Measurements from ENCODE around the gene UPF3A.
"Not testable (repeated sequence)": the region's sequence is repeated elsewhere in the genome, so short reads cannot be mapped to it uniquely, and the experiment has no call there.

Gene UPF3A

DNA sequence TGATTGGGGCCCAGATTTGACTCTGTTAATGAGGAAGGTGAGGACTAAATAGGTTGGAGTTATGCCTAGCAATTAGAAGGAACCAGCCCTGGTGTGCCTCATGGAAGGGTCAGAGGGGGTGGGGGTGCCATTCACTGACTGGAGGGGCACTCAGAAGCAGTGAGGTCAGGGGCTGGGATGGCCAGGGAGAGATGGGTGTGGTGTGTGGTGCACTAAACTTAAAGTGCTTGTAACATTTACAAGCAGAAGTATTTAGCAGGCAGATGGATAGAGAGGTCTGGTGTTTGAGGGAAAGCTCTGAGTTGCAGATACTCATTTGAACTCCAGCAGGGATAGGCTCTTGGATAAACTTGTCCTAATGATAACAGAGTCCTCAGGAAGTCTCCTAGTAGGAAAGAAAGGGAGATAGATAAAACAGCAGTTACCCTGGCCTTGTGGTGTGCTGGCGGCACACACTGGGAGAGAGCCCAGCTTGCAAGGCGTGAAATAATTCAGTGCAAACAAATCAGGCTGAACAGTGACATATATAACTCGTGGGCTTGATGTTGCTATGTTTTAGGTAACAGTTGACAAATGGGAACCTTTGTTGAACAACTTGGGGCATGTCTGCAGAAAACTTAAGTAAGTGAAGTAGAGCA lies 20.0 kb upstream of the UPF3A start:
- Histone ChIP-seq H3K4me3 (ENCODE audit: insufficient read depth, low read depth, low read length) (no peak overlapping the region), H3K27ac (ENCODE audit: insufficient read depth, low read depth, low read length, poor library complexity, severe bottlenecking) (no peak overlapping the region), H3K27me3 (ENCODE audit: control insufficient read depth, insufficient read depth, low read length, poor library complexity, severe bottlenecking) (no peaks in the 10 kb centered on the region), H3K4me1 (ENCODE audit: control insufficient read depth, insufficient read depth, low read length) (no peaks in the 10 kb centered on the region), H3K36me3 (ENCODE audit: control insufficient read depth, insufficient read depth, low read length) (peaks cover 46% of the 10 kb centered on the region), H3K9me3 (ENCODE audit: control insufficient read depth, low read length) (no peaks in the 10 kb centered on the region)
- WGBS, 2 experiments = 91 to 97% methylated on average over 3 of the region's 3 CpGs

- Histone ChIP-seq H3K36me3 (ENCODE audit: control insufficient read depth, insufficient read depth, low read length) (peaks cover 63% of the 10 kb centered on the region), H3K4me1 (ENCODE audit: control insufficient read depth, insufficient read depth, low read length) (no peaks in the 10 kb centered on the region), H3K9me3 (ENCODE audit: control insufficient read depth, low read length) (no peaks in the 10 kb centered on the region), H3K27me3 (ENCODE audit: control insufficient read depth, insufficient read depth, low read length, poor library complexity, severe bottlenecking) (no peaks in the 10 kb centered on the region), H3K27ac (ENCODE audit: insufficient read depth, low read depth, low read length, poor library complexity, severe bottlenecking) (no peak overlapping the region), H3K4me3 (ENCODE audit: insufficient read depth, low read depth, low read length) (no peak overlapping the region)
- 96 to 98% methylated on average over 5 of the region's 5 CpGs for WGBS, 2 experiments
Measured at GRCh38 chr13:114263578-114263977, 17.8 kb upstream of the UPF3A start.

DNA sequence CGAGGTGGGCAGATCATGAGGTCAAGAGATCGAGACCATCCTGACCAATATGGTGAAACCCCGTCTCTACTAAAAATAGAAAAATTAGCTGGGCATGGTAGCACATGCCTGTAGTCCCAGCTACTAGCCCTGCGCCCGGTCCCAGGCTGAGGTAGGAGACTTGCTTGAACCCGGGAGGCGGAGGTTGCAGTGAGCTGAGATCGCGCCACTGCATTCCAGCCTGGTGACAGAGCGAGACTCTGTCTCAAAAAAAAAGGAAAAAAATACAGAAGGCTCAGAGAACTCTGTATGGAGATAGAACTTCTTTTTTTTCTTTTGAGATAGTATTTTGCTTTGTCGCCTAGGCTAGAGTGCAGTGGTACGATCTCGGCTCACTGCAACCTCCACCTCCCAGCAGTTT lies 17.1 kb upstream of the UPF3A start:
- 94 to 96% methylated on average over 13 of the region's 13 CpGs for WGBS, 2 experiments
- H3K9me3 ChIP-seq (ENCODE audit: control insufficient read depth, low read length); H3K4me3 ChIP-seq (ENCODE audit: insufficient read depth, low read depth, low read length); H3K4me1 ChIP-seq (ENCODE audit: control insufficient read depth, insufficient read depth, low read length); H3K27me3 ChIP-seq (ENCODE audit: control insufficient read depth, insufficient read depth, low read length, poor library complexity, severe bottlenecking); H3K27ac ChIP-seq (ENCODE audit: insufficient read depth, low read depth, low read length, poor library complexity, severe bottlenecking): not testable (repeated sequence)
- H3K36me3 ChIP-seq (ENCODE audit: control insufficient read depth, insufficient read depth, low read length) = peaks cover 68% of the 10 kb centered on the region

DNA sequence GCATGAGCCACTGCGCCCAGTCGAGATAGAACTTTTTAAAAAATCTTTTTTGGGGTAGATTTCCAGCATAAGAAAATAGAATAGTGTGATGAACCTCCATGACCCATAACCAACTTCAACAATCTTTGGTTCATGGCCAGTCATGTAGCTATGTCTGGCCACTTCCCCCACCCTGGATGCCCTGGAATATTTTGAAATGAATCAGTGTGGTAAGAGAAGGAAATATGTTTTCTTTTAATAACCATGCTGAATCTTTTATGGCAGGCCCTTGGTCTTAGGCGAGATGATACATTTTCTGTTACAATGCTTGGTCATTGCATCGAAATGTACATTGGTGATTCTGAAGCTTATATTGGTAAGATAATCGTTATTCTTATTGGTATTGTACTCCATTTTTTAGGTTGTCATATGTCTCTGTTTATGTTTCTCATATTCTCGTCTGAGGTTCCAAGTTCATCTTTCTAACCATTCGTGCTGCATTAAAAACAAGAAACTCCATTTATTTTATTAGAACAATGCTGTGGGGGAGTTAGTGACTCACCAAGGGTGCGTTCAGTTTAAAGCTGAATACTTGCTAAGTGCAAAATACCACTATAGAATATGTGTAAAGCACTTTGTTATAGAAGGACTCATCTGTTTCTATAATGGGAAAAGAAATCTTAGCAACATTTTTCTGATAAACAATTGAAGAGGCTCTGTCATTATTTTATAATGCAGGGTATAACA lies 16.4 kb upstream of the UPF3A start:
- 97 to 99% methylated on average over 5 to 7 of the region's 8 CpGs for WGBS, 2 experiments
- no peaks in the 10 kb centered on the region for H3K27me3 ChIP-seq (ENCODE audit: control insufficient read depth, insufficient read depth, low read length, poor library complexity, severe bottlenecking)
- H3K4me1 ChIP-seq (ENCODE audit: control insufficient read depth, insufficient read depth, low read length) = no peaks in the 10 kb centered on the region
- no peaks in the 10 kb centered on the region for H3K9me3 ChIP-seq (ENCODE audit: control insufficient read depth, low read length)
- peaks cover 60% of the 10 kb centered on the region for H3K36me3 ChIP-seq (ENCODE audit: control insufficient read depth, insufficient read depth, low read length)
- H3K27ac ChIP-seq (ENCODE audit: insufficient read depth, low read depth, low read length, poor library complexity, severe bottlenecking) = no peak overlapping the region
- no peak overlapping the region for H3K4me3 ChIP-seq (ENCODE audit: insufficient read depth, low read depth, low read length)

DNA sequence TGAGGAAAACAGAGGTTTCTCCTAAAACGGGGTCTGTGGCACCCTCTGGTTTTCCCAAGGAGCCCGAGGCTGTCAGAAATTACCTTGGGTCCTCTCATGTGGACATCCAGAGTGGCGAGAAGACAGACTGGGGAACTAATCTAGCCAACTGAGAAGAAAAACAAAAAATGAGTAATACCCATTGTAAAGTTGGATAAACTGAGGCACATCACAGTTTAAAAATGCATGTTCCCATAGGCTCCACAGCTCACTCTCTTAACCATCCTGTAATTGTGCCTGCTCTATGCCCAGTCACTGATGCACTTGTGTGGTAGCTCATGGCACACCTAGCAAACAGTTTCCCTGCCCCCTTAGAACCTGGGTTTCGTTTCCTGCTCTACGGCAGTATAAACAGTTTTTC lies 15.2 kb upstream of the UPF3A start:
- no peak overlapping the region for H3K27ac ChIP-seq (ENCODE audit: insufficient read depth, low read depth, low read length, poor library complexity, severe bottlenecking)
- H3K4me3 ChIP-seq (ENCODE audit: insufficient read depth, low read depth, low read length) = no peak overlapping the region
- peaks cover 51% of the 10 kb centered on the region for H3K36me3 ChIP-seq (ENCODE audit: control insufficient read depth, insufficient read depth, low read length)

DNA sequence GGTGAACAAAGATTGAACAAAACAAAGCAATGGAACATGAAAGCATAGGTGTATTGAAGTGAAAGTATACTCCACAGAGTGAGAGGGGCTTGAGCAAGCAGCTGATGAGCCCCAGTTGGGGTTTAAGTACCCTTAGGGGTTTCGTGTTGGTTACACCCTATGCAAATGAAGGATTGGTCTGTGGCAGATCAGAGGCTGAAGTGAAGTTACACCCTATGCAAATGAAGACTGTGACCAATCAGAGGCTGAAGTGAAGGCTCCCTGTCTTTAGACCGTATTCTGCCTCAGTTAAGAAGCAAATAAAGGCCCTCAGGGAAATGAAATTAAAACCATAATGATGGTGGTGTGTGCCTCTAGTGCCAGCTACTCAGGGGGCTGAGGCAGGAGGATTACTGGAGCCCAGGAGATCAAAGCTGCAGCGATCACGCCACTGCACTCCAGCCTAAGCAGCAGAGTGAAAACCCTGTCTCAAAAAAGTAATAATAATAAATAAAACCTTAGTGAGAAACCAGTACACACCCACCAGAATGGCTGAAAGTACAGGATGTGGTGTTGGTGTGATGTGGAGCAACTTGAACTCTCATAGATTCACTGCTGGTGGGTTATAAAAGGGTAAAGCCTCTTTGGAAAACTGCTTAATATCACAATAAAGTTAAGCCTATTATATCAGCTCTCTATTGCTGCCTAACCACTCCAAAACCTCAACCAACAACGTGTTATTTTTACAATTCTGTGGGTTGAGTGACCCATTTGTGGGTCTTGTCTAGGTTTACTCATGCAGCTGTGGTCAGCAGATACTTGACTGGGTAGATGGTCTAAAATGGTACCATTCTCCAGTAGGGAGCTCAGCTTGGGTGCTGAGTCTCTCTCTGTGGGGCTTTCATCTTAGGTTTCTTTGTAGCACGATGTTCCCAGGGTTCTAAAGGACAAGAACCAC lies 12.8 kb upstream of the UPF3A start:
- H3K4me1 ChIP-seq (ENCODE audit: control insufficient read depth, insufficient read depth, low read length) = no peaks in the 10 kb centered on the region
- no peaks in the 10 kb centered on the region for H3K9me3 ChIP-seq (ENCODE audit: control insufficient read depth, low read length)
- no peaks in the 10 kb centered on the region for H3K27me3 ChIP-seq (ENCODE audit: control insufficient read depth, insufficient read depth, low read length, poor library complexity, severe bottlenecking)
- H3K4me3 ChIP-seq (ENCODE audit: insufficient read depth, low read depth, low read length) = no peak overlapping the region
- H3K36me3 ChIP-seq (ENCODE audit: control insufficient read depth, insufficient read depth, low read length) = peaks cover 48% of the 10 kb centered on the region
- WGBS, 2 experiments = 93 to 98% methylated on average over 4 to 6 of the region's 6 CpGs
- no peak overlapping the region for H3K27ac ChIP-seq (ENCODE audit: insufficient read depth, low read depth, low read length, poor library complexity, severe bottlenecking)

More for the DNA sequence above, 15.2 kb upstream of the UPF3A start:
- 94 to 97% methylated on average over 5 of the region's 5 CpGs for WGBS, 2 experiments
- no peaks in the 10 kb centered on the region for H3K4me1 ChIP-seq (ENCODE audit: control insufficient read depth, insufficient read depth, low read length)
- H3K9me3 ChIP-seq (ENCODE audit: control insufficient read depth, low read length) = no peaks in the 10 kb centered on the region
- no peaks in the 10 kb centered on the region for H3K27me3 ChIP-seq (ENCODE audit: control insufficient read depth, insufficient read depth, low read length, poor library complexity, severe bottlenecking)

GRCh38 chr13:114269281-114269770 lies 12.1 kb upstream of the UPF3A start:
- peaks cover 48% of the 10 kb centered on the region for H3K36me3 ChIP-seq (ENCODE audit: control insufficient read depth, insufficient read depth, low read length)
- no peaks in the 10 kb centered on the region for H3K27me3 ChIP-seq (ENCODE audit: control insufficient read depth, insufficient read depth, low read length, poor library complexity, severe bottlenecking)
- no peaks in the 10 kb centered on the region for H3K4me1 ChIP-seq (ENCODE audit: control insufficient read depth, insufficient read depth, low read length)
- no peak overlapping the region for H3K27ac ChIP-seq (ENCODE audit: insufficient read depth, low read depth, low read length, poor library complexity, severe bottlenecking)
- WGBS, 2 experiments = 93 to 95% methylated on average over 3 to 4 of the region's 4 CpGs
- no peaks in the 10 kb centered on the region for H3K9me3 ChIP-seq (ENCODE audit: control insufficient read depth, low read length)
- H3K4me3 ChIP-seq (ENCODE audit: insufficient read depth, low read depth, low read length) = no peak overlapping the region

DNA sequence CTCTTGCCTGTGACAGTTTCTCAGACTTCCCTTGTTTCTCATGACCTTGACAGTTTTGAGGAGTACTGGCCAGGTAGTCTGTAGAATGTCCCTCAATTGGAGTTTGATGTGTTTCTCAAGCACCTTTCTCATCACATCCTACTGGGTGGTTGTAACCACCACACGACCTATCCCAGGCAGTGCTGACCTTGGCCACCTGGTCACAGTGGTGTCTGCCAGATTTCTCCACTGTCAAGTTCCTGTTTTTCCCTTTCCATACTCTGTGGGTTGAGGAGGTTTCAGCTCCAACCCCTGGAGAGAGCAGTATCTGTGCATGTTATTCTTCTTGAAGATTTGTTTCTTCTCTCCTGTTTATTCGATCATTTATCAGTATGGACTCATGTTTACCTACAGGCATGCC lies 8.4 kb upstream of the UPF3A start:
- Histone ChIP-seq H3K27me3 (ENCODE audit: control insufficient read depth, insufficient read depth, low read length, poor library complexity, severe bottlenecking) (no peaks in the 10 kb centered on the region), H3K27ac (ENCODE audit: insufficient read depth, low read depth, low read length, poor library complexity, severe bottlenecking) (no peak overlapping the region), H3K4me1 (ENCODE audit: control insufficient read depth, insufficient read depth, low read length) (no peaks in the 10 kb centered on the region), H3K9me3 (ENCODE audit: control insufficient read depth, low read length) (no peaks in the 10 kb centered on the region), H3K36me3 (ENCODE audit: control insufficient read depth, insufficient read depth, low read length) (peaks cover 28% of the 10 kb centered on the region), H3K4me3 (ENCODE audit: insufficient read depth, low read depth, low read length) (no peak overlapping the region)
- 90 to 97% methylated on average over 2 of the region's 2 CpGs for WGBS, 2 experiments

DNA sequence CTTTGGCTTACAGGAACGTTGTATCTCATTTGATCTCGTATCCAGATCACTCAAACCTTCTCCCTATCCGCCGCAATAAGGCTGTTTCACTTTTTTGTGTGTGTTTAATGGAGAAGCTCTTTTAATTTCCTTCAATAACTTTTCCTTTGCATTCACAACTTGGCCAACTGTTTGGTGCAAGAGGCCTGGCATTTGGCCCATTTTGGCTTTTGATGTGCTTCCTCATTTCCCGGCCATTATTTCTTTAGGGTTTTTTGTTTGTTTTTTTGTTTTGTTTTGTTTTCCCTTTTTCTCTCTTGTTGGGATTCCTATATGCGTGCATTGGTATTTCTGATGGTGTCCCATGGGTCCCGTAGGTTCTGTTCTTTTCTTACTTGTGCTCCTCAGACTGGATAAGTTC lies 6.1 kb upstream of the UPF3A start:
- Histone ChIP-seq H3K4me3 (ENCODE audit: insufficient read depth, low read depth, low read length) (no peak overlapping the region), H3K9me3 (ENCODE audit: control insufficient read depth, low read length) (no peaks in the 10 kb centered on the region), H3K4me1 (ENCODE audit: control insufficient read depth, insufficient read depth, low read length) (peaks cover under 1% of the 10 kb centered on the region), H3K27me3 (ENCODE audit: control insufficient read depth, insufficient read depth, low read length, poor library complexity, severe bottlenecking) (no peaks in the 10 kb centered on the region), H3K27ac (ENCODE audit: insufficient read depth, low read depth, low read length, poor library complexity, severe bottlenecking) (no peak overlapping the region), H3K36me3 (ENCODE audit: control insufficient read depth, insufficient read depth, low read length) (peaks cover 16% of the 10 kb centered on the region)
- WGBS, 2 experiments = 89 to 95% methylated on average over 5 to 7 of the region's 7 CpGs

DNA sequence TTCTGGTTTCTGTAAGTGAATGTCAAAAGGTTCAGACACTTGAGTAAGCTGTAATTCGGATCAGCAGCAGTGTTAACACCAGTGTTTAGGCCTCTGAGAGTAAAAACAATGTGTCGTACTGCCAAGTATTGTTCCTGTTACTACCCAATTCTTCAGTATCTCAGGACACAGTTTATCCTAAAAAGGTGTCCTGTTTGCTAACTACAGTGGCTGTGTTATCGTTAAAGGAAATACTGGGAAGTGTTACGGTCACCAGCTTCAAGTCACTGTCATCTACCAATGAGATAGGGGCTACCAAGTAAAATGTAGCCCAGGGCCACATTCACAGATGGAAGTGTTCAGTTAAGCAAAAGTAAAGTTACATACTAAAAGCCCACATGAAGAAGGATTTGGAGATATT lies 2.3 kb upstream of the UPF3A start:
- Histone ChIP-seq H3K27ac (ENCODE audit: insufficient read depth, low read depth, low read length, poor library complexity, severe bottlenecking) (no peak overlapping the region), H3K27me3 (ENCODE audit: control insufficient read depth, insufficient read depth, low read length, poor library complexity, severe bottlenecking) (no peaks in the 10 kb centered on the region), H3K4me1 (ENCODE audit: control insufficient read depth, insufficient read depth, low read length) (peaks cover 4% of the 10 kb centered on the region), H3K36me3 (ENCODE audit: control insufficient read depth, insufficient read depth, low read length) (peaks cover 6% of the 10 kb centered on the region), H3K4me3 (ENCODE audit: insufficient read depth, low read depth, low read length) (no peak overlapping the region), H3K9me3 (ENCODE audit: control insufficient read depth, low read length) (no peaks in the 10 kb centered on the region)
- 94 to 98% methylated on average over 4 of the region's 4 CpGs for WGBS, 2 experiments

Measured in ectodermal cell (in vitro differentiated cells).